Measurements from ENCODE around the gene UBA6. TPM values are rescaled to one million over a fixed set of nuclear protein-coding genes. Genes with fewer than 3 reads are reported as not detected.
"Not testable (repeated sequence)": the region's sequence is repeated elsewhere in the genome, so short reads cannot be mapped to it uniquely, and the experiment has no call there.

The UBA6 gene
- total RNA-seq, 4 donors from 2014 or later = 15.6 to 198 (median 67.3) TPM

GRCh38 chr4:67714955-67715354 lies 14.0 kb upstream of the UBA6 start:
- no peaks in the 10 kb centered on the region for H3K27me3 ChIP-seq
- no peak overlapping the region for H3K27ac ChIP-seq
- H3K36me3 ChIP-seq = no peaks in the 10 kb centered on the region
- H3K9me3 ChIP-seq = no peaks in the 10 kb centered on the region
- H3K4me1 ChIP-seq = no peaks in the 10 kb centered on the region
- TF ChIP-seq POLR2A (IDR thresholded peaks at IDR 0.05) (no peak), CTCF (IDR thresholded peaks at IDR 0.05) (no peak)
- DNase-seq = no peak
- H3K4me3 ChIP-seq = no peak overlapping the region
- intact Hi-C loops (cut with DNase I; ENCODE audit: low total_unique reads) = no loop called here

- no peaks in the 10 kb centered on the region for H3K27me3 ChIP-seq
- no peak for TF ChIP-seq CTCF (IDR thresholded peaks at IDR 0.05)
- no peak for TF ChIP-seq POLR2A (IDR thresholded peaks at IDR 0.05)
- H3K9me3 ChIP-seq = no peaks in the 10 kb centered on the region
- H3K36me3 ChIP-seq = no peaks in the 10 kb centered on the region
- intact Hi-C loops (cut with DNase I; ENCODE audit: low total_unique reads) = no loop called here
- H3K27ac ChIP-seq = no peak overlapping the region
- DNase-seq = no peak
- no peak overlapping the region for H3K4me3 ChIP-seq
- no peaks in the 10 kb centered on the region for H3K4me1 ChIP-seq
These were observed 13.3 kb upstream of the UBA6 start for GRCh38 chr4:67714248-67714583.

GRCh38 chr4:67713529-67714247 lies 12.7 kb upstream of the UBA6 start:
- Histone ChIP-seq H3K4me1 (no peaks in the 10 kb centered on the region), H3K27me3 (no peaks in the 10 kb centered on the region), H3K4me3 (no peak overlapping the region), H3K9me3 (no peaks in the 10 kb centered on the region), H3K36me3 (no peaks in the 10 kb centered on the region), H3K27ac (no peak overlapping the region)
- no peak for TF ChIP-seq CTCF (IDR thresholded peaks at IDR 0.05)
- TF ChIP-seq POLR2A (IDR thresholded peaks at IDR 0.05) = no peak
- intact Hi-C loops (cut with DNase I; ENCODE audit: low total_unique reads) = no loop called here
- DNase-seq = no peak

DNA sequence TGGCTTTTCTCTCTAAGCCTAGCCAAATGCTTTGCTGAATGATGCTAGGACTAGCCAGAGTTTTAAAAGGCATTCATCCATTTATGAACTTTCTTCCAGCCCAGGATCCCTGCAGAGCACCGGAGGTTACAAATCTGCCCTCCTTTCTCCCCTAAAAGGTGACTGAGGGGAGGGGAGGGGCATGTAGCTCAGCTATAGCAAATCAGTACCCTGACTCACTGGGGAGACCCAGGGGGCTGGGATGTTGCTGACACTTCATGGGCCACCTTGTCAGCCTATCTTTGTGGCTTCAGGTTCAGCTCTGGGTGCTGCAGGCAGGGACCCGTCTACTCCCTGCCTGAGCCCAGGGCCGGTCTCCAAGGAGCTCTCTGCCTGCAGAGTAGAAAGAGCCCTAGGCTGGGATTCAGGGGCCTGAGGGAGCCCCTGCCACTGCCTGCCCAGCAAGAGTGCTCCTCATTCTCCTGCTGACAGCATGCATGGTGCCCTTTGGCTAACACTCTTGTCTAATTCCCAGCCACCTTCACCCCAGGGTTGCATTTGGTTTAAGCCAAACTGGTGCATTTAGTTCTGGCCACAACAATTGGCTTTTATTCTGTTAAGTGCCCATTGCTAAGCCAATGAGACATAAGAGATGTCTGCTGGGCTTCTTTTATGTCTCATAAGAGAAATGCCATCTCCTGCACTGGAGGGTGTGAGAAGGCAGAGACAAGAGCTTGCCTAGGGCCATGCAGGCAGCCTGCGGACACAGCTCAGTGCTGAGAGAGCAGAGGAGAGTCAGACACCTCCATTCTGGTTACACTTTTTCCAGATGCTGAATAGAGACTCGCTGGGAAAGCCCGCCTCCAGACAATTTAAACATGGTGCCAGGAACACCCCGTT lies 11.9 kb upstream of the UBA6 start:
- intact Hi-C loops (cut with DNase I; ENCODE audit: low total_unique reads) = no loop called here
- Histone ChIP-seq H3K4me3 (no peak overlapping the region), H3K27ac (no peak overlapping the region), H3K27me3 (no peaks in the 10 kb centered on the region), H3K9me3 (no peaks in the 10 kb centered on the region), H3K36me3 (no peaks in the 10 kb centered on the region), H3K4me1 (no peaks in the 10 kb centered on the region)
- TF ChIP-seq POLR2A (IDR thresholded peaks at IDR 0.05) (no peak), CTCF (IDR thresholded peaks at IDR 0.05) (no peak)
- DNase-seq = no peak

- H3K27ac ChIP-seq = no peak overlapping the region
- H3K27me3 ChIP-seq = no peaks in the 10 kb centered on the region
- intact Hi-C loops (cut with DNase I; ENCODE audit: low total_unique reads) = no loop called here
- no peaks in the 10 kb centered on the region for H3K36me3 ChIP-seq
- no peaks in the 10 kb centered on the region for H3K9me3 ChIP-seq
- DNase-seq = no peak
- H3K4me3 ChIP-seq = no peak overlapping the region
- TF ChIP-seq CTCF (IDR thresholded peaks at IDR 0.05) (no peak), POLR2A (IDR thresholded peaks at IDR 0.05) (no peak)
- no peaks in the 10 kb centered on the region for H3K4me1 ChIP-seq
These were observed 11.2 kb upstream of the UBA6 start for GRCh38 chr4:67712000-67712625.

DNA sequence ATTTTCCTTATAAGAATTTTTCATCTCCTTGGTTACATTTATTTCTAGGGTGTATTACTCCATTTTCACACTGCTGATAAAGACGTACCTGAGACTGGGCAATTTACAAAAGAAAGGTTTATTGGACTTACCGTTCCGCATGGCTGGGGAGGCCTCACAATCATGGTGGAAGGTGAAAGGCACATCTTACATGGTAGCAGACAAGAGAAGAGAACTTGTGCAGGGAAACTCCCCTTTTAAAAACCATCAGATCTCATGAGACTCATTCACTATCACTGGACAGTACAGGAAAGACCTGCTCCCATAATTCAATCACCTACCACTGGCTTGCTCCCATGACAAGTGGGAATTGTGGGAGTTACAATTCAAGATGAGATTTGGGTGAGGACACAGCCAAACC lies 5.7 kb upstream of the UBA6 start:
- H3K27me3 ChIP-seq; H3K27ac ChIP-seq; H3K36me3 ChIP-seq; DNase-seq; H3K4me3 ChIP-seq; intact Hi-C loops (cut with DNase I; ENCODE audit: low total_unique reads); H3K9me3 ChIP-seq; H3K4me1 ChIP-seq: not testable (repeated sequence)

Data from uterus (tissue), 4 donors.